Superior temporal gyrus (tissue), 1 donor: ENCODE measurements around the gene PNPLA7.
"Not testable (repeated sequence)": the region's sequence is repeated elsewhere in the genome, so short reads cannot be mapped to it uniquely, and the experiment has no call there.

Experiments used
- DNase-seq: peaks from one replicate; pipeline ENCODE4 v3.0.0-alpha.2; 2016; ENCODE audit errors: extremely low spot score

PNPLA7 gene

DNA sequence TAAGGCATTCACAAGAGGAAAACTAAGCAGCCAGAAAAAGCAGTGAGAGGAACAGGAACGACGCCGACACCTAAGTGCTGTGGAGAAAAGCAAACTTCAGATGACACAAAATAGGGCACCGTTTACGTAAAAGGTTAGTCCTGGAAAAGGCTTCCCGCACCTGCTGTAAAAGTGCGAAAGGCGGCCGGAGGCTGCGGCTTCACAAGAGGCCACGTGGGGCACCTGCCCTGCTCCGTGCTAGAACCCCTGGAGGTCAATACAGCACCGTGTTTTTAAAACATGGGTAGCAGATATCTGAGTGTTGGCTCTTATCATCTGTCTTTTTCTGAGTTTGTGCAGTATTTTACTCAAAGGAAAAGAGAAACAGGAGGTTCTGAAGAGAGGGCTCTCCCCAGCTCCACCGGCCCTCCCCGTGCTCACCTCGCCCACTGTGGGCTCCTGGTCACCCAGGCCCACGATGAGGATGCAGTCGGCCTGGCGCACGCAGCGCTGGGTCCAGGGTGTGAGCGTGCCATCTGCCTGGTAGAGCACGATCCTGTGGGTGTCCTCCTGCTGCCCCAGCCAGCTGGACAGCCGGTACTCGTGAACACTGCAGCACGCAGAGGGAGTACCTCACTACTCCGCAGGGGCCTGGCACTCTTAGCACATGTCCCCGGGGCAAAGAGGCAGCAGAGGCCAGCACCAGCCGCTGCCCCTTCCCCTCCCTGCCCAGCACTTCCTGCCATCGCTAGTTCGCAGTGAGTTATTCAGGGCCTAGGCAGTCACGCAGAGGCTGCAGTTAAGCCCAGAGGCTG lies 70.1 kb downstream of the PNPLA7 start:
- no peak for DNase-seq

DNA sequence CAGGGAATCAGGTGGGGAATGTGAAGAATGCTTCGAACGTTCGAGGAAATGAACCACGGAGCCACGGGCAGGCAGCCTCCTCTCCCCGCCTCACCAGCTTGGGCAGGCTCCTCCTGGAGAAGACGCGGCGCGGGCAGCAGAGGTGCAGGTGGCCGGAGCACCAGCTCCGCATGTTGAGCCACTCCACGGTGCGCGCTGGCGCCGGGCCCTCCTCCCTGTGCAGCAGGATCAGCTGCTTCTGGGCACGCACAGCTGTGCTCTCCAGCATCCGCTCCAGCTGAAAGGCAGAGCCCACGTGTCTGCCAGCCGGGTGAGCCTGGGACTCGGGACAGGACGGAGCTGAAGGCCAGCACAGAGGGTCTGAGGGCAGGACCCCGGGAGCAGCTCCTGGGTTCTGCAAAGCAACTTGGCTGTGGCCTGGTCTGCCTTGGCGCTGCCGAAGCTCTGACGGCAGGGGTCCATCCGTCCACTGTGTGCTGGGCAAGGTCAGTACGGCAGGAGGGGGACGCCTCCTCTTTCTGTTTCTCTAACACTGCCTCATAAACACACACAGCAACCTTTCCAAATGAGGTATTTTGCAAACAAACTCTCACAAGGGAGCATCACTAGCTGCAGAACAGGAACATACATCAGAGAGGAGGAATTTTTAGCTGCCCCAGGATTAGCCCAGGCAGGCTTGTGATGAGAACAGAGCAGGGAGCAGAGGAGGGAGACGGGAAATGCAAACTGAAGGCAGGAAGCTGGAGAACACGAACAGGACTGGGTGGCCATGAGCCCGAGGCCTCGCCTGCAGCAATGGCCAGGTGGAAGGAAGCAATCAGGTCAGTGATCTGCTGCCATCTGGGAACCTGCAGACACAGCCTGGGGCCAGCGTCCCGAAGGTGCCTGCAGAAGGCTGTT lies 71.0 kb downstream of the PNPLA7 start:
- DNase-seq: peak; percentile 19

DNA sequence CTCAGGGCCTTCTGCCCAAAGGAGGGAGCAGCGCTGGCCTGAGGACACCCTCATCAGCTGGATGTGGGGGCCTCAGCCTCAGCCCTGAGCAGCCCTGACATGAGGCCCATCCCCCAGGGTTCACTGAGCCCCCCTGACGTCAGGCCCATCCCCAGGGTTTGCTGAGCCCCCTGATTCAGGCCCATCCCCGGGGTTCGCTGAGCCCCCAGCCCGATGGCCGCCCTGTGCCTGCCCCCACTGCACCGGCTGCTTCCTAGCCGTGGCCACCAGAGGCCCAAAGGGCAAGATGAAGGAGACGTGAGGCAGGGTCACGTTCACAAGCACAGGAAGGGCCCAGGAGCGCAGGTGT lies 71.6 kb downstream of the PNPLA7 start:
- DNase-seq: no peak

DNA sequence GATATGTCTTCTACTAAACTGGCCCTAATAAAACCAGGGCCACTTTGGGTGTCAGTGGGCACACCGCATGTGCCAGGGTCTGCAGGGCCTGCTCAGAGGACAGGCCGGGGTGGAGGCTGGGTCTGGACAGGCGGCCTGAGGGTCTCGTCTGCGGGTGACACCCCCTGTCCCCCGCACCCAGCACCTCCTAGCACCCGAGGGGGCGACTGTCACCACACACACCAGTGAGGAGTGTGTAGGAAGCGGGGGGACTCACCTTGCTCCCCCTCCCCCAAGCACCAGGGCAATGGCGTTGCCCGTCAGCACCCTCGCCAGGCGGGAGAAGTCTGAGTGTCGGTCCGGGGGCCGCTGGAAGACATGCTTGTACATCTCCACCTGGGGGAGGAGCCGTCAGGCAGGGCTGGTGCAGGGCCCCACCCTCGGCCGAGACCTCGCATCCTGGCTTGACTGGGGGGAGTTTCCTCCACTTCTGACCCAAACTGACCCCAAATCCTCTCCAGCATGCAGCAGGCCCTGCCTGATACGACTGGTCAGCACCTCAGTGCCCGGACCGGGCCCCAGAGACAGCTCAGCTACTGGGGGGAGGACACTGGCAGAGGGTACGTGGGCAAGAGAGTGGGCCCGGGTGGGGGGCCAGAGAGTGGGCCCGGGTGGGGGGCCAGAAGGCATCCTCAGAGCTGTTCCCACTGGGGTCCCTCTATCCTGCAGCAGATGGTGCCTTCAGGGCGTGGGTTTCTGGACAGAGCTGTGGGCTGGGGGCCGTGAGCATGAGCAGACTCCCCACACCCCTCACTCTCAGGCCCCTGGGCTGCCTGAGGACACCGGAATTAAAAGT lies 72.2 kb downstream of the PNPLA7 start:
- no peak for DNase-seq

DNA sequence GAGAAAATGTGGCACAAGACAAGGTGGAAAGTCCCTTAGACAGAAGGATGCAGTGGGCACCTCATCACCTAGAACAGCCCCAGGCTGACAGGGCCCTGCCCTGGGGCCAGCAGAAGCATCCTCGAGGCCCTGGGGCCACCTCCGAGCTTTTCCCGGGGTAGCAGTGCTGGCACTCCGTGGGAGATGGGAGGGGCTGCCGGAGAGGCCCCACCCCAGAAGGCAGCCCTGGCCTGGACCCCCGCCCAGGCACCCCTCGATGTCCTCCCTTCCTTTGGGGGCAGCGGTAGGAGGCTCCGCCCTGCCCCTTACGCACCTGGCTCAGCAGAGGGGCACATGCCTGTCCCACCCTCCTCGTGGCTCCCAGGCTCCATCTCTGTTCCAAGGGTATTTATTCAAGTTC lies 73.3 kb downstream of the PNPLA7 start:
- no peak for DNase-seq

DNA sequence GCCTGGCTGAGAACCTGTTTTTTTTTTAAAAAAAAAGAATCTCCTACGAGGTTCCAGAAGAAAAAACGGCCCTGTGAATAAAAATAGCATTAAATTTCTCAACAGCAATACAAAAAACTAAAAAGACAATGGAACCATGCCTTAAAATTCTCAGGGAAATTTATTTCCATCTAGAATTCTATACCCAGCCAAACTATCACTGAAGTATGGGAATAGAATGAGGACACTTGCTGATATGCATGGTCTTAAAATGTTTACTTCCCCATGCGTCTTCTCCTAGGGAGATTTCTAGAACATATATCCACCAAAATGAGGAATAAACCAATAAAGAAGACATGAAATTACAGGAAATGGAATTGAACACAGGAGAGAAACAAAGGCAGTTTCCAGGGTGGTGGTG lies 74.5 kb downstream of the PNPLA7 start:
- DNase-seq: no peak

DNA sequence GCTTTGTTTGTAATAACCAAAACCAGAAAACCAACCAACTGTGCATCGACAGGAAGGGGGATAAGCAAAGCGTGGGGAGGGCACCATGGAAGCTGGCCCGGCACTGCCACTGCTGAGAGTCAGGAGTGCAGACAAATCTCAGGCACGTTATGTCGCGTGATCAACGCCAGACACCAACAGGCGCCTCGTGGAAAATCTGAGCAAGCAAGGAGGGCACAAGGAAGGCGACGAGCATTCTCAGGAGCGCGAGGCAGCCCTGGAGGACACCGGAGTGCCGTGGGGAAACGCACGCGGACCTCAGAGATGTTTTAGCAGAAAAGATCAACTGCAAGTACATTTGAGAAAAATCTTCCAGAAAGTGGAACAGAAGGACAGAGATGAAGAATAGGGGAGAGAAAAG lies 75.9 kb downstream of the PNPLA7 start:
- DNase-seq: no peak

DNA sequence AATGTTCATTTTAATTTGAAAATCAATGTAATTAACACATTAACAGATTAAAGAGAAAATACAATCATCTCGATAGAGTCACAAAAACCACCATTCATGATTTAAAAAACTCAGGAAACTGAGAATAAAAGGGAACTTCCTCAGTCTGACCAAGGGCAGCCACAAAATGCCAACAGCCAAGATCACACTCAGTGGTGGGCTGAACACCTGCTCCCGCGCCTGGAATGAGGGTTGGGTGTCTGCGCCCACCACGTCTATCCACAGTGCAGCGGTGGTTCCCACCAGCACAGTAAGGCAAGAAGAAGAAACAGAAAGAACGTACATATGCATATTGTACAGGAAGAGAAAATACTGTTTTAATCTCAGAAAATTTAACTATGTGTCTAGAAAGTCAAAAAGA lies 79.4 kb downstream of the PNPLA7 start:
- DNase-seq: no peak

DNA sequence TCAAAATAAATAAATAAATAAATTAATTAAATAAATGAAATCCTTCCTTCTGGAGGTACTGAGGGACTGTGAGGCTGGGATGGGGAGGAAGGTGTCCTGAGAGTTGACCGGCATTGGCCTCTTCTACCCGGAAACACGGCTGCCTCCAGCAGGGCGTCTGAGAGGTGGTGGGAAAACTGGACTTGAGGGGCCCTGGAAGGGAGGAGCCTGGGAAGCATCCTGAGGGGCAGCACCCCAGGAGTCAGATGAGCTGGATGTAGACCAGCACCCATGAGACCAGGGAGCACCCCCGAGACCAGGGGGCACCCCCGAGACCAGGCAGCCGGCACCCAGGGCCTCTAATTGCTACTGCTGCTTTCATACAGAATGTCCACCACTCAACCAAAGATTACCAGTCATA lies 82.3 kb downstream of the PNPLA7 start:
- DNase-seq: no peak

DNA sequence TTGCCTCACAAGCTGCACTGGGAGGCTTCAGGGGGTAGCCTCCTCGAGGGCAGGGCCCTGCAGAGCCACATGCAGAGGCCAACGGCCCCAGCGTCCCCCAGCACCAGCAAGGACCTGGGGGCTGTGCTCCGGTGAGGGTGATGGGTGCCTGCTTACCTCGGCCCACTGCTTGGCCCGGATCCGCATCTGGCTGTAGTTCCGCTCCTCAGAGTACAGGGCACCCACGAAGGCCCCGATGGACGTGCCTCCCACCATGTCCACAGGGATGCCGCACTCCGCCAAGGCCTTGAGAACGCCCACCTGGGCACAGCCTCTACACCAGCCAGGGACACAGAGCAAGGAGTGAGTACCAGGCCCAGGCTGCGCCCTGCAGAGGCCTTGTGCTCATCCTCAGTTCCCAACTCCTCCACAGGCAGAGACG lies 83.0 kb downstream of the PNPLA7 start:
- no peak for DNase-seq

DNA sequence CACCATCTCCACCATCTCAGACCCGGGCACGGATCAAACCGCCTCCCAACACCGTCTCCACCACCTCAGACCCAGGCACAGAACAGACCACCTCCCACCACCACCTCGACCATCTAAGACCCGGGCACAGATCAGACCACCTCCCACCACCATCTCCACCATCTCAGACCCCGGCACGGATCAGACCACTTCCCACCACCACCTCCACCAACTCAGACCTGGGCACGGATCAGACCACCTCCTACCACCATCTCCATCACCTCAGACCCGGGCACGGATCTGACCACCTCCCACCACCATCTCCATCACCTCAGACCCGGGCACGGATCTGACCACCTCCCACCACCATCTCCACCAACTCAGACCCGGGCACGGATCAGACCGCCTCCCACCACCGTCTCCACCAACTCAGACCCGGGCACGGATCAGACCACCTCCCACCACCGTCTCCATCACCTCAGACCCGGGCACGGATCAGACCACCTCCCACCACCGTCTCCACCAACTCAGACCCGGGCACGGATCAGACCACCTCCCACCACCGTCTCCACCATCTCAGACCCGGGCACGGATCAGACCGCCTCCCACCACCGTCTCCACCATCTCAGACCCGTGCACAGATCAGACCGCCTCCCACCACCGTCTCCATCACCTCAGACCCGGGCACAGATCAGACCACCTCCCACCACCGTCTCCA lies 83.7 kb downstream of the PNPLA7 start:
- not testable (repeated sequence) for DNase-seq

DNA sequence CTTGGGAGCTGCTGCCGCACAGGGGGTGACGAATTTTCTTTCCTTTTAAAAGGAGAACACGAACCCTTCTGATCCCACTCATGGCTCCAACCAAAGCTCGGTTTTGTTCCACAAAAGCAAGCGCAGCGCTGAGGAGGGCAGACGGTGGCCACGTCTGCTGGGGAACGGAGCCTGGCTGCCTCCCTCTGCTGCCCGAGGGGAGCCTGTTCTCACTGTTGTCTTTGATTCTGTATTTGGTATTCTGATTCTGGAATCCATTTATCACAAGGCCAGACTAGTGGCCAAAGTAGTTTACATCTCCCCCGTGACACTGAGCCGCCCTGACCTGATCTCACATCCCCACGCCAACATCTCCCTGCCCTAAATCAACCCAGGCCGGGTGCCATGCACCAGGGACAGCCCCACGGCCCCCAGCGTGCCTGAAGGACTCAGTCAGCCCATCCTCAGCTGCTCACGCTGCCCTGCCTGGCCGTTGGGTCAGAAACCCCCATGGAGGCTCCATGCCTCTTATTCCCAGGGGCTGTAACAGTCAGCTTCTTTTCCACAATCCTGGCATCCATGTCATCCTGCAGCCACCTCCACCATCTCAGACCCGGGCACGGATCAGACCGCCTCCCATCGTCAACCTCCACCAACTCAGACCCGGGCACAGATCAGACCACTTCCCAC lies 84.3 kb downstream of the PNPLA7 start:
- DNase-seq: no peak

DNA sequence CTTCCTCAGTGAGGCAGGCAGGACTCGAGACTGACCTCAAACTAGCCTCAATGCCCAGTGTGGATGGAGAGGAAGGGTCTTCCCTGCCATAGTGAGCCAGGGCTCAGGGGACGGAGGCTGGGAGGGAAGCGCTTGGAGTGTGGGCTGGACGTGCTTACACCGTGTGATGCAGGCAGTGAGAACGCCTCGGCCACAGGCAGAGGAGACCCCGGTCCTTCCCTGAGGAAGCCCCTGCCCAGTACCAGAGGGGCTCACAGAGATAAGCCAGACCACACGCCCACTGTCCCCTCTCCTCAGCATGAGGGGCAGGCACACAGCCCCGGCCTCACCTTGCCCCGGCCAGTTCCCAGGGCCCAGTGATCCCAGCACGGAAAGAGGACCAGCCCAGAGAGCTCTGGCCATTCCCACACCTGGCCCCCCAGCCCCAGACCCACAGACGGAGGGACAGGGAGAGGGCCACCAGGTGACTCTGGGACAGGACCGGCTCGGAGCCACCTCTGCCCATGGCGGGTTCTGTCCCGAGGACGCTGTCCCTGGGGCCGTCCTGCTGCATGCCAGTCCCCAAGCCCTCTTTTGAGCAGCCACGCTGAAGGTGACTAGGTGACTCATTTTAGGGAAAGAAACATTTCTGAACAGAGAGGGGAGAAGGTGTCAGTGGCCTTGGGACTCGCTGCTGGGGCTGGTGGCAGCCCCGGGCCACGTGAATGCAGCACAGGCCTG lies 85.0 kb downstream of the PNPLA7 start:
- no peak for DNase-seq

DNA sequence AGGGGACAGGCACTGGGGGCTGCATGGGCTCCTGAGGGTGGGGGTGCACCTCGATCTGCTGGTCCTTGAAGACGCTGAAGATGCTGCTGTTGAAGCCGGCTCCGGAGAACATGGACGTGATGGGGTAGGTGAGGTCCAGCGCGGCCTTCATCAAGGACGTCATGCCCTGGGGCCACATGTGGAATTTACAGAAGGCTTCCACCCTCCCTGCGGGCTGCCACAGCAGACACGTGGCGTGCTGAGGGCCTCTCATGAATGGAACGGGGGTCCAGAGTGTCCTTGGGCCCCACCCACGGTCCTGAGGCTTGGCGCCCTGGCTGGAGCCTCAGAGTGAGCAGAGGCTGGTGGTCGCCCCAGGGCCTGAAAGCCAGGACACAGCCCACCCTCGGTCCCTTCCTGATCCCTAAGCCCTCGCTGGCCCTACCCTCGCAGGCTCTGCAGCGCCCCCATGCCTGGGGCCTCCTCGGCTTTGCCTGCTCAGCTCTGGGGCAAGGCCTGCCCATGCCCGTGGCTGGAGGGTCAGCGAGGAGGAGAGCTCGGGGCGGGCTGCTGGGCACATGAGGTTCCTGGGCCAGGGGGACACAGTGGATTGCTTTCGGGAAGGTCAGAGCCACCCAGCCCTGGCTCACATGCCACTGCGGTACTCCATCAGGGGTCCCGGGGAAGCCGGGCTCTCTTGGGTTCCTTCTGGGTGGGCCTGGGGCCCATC lies 85.8 kb downstream of the PNPLA7 start:
- DNase-seq: no peak

DNA sequence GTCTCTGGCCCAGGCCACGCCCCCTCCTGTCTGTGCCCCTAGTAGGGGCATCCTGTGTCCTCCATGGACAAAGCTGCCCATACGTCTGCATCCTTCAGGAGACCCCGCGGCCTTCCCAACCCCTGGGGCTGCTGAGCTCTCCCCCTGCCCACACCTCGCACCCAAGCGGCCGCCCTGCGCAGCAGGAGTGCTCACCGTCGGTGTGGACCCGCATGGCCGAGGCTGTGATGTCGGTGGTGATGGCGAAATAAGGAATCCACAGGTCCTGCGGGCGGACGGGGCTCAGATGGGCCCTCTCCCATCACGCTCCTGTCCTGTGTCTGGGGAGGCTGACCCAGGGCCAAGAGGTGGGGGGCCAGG lies 86.3 kb downstream of the PNPLA7 start:
- DNase-seq: no peak

DNA sequence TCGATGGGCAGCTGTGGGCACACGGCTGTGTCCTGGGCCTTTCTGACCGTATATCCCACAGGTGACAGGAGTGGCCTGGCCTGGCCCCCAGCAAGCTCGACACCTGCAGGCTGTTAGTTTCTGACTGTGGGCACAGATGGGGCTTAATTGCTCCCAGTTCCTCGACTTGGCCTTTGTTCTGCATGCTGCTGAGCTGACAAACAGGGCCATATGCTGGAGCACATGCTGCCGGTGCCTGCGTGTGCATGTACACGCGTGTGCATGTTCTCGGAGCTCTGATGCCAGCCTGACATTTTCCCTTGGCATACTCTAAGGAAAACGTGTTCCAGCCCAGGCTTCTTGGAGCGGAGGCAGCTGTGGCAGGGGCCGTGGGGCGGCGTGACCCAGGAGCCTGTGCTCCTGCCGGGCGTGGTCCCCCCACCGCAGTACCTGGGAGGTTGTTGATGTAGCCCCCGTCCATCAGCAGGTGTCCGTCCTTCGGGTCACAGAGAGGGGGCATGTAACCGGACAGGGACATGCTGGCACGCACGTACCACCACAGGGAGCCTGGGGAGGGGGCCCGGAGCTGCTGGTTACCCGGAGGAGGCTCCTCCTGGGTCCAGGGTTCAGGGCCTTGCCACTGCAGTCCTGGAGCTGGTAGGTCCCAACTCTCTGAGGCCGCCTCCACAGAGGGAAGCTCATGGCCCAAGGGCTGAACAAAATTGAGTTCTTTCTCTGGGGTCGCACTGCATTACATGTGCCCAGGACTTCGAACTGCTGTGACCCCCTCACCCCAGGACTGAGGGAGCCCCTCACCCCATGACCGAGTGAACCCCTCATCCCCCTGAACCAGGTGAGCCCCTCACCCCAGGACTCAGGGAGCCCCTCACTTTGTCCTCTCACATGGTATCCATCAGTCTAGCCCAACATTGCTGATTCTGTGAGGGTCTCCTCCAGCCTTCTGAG lies 86.9 kb downstream of the PNPLA7 start:
- no peak for DNase-seq

DNA sequence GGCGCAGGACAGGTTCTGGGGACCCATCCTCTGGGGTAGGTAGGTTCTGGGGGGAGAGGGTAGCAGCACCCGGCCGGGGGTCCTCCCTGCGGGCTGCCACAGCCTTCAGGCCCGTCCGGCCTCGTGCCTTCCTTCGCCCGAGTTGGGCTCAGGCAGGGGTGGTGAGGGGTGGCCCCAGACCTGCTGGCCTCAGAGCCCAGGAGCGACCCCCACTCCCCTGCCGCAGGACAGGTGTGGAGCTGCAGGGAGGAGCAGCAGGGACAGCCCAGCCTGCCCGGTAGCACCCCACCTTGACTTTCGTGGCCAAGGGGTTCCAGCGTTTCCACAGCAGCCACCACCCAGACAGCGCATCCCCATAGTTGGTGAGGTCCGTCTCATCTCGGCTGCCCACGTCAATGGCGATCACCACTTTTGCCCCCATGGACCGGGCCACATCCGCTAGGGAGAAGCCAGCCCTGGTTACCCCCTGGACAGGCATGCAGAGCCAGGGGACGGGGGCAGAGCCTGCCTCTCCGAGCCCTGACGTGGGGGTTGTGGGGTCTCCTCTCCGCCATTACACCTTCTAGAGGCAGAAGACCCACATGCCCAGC lies 87.7 kb downstream of the PNPLA7 start:
- DNase-seq: no peak

DNA sequence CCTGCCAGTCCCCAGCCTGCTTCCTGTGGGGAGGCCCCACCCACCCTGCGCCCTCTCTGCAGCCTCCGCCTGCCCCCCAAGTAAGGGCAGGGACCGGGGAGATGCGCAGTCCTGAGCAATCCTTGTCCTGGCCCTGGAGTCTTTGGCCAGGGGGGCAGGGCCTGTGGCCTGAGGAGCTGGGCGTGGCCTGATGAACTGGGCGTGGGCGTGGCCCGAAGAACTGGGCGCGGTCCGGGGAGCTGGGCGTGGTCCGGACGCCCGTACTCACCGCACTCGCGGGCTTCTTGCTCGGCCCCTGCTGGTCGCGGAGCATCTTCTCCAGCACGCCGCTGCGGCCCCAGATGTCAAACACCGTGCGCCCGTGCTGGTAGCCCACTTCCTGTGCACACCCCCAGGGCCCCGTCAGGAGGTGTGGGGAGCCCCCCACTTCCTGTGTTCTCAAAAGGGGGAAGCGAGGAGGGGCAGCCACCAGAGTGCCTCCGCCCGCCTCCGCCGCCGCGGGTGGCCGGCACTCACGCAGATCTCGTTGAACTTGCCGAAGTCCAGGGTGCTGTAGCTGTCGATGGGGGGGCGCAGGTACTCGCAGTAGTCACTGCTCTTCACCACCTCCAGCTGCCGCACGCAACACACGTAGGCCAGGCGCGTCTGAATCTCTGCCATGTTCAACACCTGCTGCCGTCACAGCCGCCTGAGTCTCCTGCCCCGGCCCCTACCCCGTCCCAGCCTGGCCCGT lies 88.4 kb downstream of the PNPLA7 start:
- DNase-seq: no peak
